Lower leg skin (tissue), 3 donors: ENCODE data around the gene MAP7D3.

Source experiments
- POLR2A ChIP-seq, 2 donors: fragments of 450-650 bp; IDR thresholded peaks; one replicate each; pipeline ENCODE4 v1.6.1; 2016 to 2017; ENCODE audit warnings: antibody characterized with exemption in 2 of 2, mild to moderate bottlenecking in 1 of 2, moderate library complexity in 1 of 2
- TF ChIP-seq, protein P1 (sequence below), 3 donors: fragments of 450-650 bp; IDR thresholded peaks; one replicate each; pipeline ENCODE4 v1.5.1; 2016; ENCODE audit warnings: antibody characterized with exemption in 3 of 3, mild to moderate bottlenecking in 3 of 3, moderate library complexity in 2 of 3

DNA sequence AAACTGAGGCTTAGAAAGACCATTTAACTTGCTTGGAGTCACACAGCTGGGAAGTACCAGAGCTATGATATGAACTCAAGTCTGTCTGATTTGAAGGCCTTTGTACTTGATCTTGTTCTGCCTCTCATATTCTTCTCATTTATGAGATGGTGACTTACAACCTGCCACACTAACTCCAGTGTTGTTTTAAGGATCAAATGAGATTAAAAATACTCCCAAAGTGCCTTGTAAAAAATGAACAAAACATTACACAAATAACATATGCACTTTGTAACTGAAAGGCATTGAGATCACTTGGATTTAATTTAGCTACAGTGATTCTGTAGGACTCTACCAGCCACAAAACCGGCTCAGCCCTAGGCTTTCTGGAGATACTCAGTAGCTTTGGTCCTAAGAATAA is 15.6 kb upstream of the MAP7D3 start:
- TF ChIP-seq, protein P1, sequence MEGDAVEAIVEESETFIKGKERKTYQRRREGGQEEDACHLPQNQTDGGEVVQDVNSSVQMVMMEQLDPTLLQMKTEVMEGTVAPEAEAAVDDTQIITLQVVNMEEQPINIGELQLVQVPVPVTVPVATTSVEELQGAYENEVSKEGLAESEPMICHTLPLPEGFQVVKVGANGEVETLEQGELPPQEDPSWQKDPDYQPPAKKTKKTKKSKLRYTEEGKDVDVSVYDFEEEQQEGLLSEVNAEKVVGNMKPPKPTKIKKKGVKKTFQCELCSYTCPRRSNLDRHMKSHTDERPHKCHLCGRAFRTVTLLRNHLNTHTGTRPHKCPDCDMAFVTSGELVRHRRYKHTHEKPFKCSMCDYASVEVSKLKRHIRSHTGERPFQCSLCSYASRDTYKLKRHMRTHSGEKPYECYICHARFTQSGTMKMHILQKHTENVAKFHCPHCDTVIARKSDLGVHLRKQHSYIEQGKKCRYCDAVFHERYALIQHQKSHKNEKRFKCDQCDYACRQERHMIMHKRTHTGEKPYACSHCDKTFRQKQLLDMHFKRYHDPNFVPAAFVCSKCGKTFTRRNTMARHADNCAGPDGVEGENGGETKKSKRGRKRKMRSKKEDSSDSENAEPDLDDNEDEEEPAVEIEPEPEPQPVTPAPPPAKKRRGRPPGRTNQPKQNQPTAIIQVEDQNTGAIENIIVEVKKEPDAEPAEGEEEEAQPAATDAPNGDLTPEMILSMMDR (IDR thresholded peaks at IDR 0.05), result no peak
- no peak for TF ChIP-seq POLR2A (IDR thresholded peaks at IDR 0.05)
